ENCODE measurements around the gene GRIA2.

The GRIA2 gene

GRCh38 chr4:157405070-157405469, 184.5 kb downstream of the GRIA2 start:
- DNase-seq: no peak
